ENCODE measurements around the gene ATG9B.

DNA sequence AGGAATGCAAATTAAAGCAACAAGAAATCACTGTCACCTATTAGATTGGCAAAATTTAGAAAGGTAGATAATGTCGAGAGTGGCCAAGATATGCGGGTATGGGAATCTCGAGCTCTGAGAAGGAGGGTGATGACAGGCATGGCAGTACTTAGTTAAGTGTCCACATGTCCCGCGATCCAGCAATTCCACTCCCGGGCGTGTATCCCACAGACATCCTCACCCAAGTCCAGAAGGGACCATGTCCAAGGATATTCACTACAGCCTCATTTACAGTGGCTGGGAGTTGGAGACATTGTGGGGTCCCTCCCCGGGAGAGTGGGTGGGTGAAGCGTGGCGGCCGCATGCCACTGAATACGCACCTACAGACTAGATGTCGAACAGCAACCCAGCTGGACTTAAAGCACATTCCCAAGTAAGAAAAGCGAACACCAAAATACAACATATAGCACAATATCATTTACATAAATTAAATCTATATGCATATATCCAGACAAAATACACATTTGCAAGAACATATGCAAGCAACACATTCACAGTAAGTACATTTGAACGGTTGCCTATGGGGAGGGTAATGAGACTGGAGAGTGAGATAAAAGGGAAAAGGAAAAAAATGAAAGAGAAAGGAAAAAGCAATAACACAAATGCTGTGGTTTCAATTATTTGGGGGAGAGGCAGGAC lies 56.1 kb downstream of the ATG9B start:
- TF ChIP-seq, protein P1, sequence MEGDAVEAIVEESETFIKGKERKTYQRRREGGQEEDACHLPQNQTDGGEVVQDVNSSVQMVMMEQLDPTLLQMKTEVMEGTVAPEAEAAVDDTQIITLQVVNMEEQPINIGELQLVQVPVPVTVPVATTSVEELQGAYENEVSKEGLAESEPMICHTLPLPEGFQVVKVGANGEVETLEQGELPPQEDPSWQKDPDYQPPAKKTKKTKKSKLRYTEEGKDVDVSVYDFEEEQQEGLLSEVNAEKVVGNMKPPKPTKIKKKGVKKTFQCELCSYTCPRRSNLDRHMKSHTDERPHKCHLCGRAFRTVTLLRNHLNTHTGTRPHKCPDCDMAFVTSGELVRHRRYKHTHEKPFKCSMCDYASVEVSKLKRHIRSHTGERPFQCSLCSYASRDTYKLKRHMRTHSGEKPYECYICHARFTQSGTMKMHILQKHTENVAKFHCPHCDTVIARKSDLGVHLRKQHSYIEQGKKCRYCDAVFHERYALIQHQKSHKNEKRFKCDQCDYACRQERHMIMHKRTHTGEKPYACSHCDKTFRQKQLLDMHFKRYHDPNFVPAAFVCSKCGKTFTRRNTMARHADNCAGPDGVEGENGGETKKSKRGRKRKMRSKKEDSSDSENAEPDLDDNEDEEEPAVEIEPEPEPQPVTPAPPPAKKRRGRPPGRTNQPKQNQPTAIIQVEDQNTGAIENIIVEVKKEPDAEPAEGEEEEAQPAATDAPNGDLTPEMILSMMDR (conservative IDR thresholded peaks at IDR 0.05; ENCODE audit: low read length): no peak
- no peak for TF ChIP-seq EZH2phosphoT487 (IDR thresholded peaks at IDR 0.05; ENCODE audit: borderline replicate concordance)
